ENCODE data around the gene PRXL2B. TPM values are rescaled to one million over a fixed set of nuclear protein-coding genes. Genes with fewer than 3 reads are reported as not detected.
A peak's percentile ranks its signal among the peaks of the same experiment; 100 is the strongest.

PRXL2B gene
- total RNA-seq, 1 donor from 2014 or later, result 42.0 TPM

DNA sequence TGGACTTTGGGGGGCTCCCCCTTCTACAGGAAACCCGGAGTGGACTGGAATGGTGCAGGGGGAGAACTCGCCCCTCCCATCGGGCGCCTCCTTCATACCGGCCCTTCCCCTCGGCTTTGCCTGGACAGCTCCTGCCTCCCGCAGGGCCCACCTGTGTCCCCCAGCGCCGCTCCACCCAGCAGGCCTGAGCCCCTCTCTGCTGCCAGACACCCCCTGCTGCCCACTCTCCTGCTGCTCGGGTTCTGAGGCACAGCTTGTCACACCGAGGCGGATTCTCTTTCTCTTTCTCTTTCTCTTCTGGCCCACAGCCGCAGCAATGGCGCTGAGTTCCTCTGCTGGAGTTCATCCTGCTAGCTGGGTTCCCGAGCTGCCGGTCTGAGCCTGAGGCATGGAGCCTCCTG is 30.3 kb upstream of the PRXL2B start, which contains the start of gene TNFRSF14:
Gene TNFRSF14 (plus strand): TSS at position 95 of the 401 bp plus-strand sequence. CDS start 294 bp downstream, at position 389.
- peaks cover 12% of the 10 kb centered on the region for H3K27me3 ChIP-seq (ENCODE audit: control insufficient read depth, insufficient read depth, low read length)
- no peaks in the 10 kb centered on the region for H3K36me3 ChIP-seq (ENCODE audit: control insufficient read depth, insufficient read depth, low read length)
- TF ChIP-seq, protein P1, sequence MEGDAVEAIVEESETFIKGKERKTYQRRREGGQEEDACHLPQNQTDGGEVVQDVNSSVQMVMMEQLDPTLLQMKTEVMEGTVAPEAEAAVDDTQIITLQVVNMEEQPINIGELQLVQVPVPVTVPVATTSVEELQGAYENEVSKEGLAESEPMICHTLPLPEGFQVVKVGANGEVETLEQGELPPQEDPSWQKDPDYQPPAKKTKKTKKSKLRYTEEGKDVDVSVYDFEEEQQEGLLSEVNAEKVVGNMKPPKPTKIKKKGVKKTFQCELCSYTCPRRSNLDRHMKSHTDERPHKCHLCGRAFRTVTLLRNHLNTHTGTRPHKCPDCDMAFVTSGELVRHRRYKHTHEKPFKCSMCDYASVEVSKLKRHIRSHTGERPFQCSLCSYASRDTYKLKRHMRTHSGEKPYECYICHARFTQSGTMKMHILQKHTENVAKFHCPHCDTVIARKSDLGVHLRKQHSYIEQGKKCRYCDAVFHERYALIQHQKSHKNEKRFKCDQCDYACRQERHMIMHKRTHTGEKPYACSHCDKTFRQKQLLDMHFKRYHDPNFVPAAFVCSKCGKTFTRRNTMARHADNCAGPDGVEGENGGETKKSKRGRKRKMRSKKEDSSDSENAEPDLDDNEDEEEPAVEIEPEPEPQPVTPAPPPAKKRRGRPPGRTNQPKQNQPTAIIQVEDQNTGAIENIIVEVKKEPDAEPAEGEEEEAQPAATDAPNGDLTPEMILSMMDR (IDR thresholded peaks at IDR 0.05; ENCODE audit: insufficient read depth, low read length, poor library complexity, severe bottlenecking), result peak; percentile 12
- peak within 1 kb of the TSS; percentile 31 for H3K4me3 ChIP-seq (ENCODE audit: low read depth, low read length)
- no peak for DNase-seq (ENCODE audit: low read depth)

DNA sequence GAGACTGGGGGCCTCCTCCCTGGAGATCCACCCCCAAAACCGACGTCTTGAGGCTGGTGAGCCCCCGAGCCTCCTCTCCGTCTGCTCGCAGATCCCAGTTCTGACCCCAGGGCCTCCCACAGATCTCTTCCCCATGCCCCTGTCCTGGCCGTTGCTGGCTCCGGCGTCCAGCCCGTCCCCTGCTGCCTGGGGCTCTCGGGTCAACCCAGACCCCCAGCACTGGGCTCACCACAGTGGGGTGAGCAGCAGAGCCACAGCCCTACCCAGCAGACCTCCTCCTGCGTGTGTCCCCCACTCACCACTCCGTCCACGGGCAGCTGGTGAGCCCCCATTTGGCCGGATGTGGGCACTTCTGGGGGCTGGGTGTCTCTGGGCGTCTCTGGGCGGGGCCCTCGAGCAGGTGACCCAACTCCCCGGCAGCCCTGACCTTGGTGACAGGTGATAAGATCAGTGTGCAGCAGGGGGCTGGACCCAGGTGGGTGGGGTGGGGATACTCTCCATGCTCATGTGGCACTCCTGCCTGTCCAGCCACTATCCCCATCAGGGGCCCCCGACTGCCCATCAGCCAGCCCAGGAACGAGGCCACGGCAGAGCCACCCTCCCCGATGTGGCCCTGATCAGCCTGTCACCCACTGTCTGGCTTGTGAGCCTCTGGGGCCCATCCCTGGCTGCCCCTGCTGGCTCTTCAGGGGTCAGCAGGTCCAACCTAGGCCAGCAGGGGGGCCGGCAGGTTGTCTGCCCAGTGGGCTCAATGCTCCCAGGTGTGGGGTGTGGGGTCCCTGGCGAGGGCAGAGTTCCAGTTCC is 29.7 kb upstream of the PRXL2B start:
- Histone ChIP-seq H3K36me3 (ENCODE audit: control insufficient read depth, insufficient read depth, low read length) (no peaks in the 10 kb centered on the region), H3K4me3 (ENCODE audit: low read depth, low read length) (peak overlapping the region; percentile 31), H3K27me3 (ENCODE audit: control insufficient read depth, insufficient read depth, low read length) (peaks cover 12% of the 10 kb centered on the region)
- no peak for DNase-seq (ENCODE audit: low read depth)
- TF ChIP-seq, protein P1 (IDR thresholded peaks at IDR 0.05; ENCODE audit: insufficient read depth, low read length, poor library complexity, severe bottlenecking), result no peak

DNA sequence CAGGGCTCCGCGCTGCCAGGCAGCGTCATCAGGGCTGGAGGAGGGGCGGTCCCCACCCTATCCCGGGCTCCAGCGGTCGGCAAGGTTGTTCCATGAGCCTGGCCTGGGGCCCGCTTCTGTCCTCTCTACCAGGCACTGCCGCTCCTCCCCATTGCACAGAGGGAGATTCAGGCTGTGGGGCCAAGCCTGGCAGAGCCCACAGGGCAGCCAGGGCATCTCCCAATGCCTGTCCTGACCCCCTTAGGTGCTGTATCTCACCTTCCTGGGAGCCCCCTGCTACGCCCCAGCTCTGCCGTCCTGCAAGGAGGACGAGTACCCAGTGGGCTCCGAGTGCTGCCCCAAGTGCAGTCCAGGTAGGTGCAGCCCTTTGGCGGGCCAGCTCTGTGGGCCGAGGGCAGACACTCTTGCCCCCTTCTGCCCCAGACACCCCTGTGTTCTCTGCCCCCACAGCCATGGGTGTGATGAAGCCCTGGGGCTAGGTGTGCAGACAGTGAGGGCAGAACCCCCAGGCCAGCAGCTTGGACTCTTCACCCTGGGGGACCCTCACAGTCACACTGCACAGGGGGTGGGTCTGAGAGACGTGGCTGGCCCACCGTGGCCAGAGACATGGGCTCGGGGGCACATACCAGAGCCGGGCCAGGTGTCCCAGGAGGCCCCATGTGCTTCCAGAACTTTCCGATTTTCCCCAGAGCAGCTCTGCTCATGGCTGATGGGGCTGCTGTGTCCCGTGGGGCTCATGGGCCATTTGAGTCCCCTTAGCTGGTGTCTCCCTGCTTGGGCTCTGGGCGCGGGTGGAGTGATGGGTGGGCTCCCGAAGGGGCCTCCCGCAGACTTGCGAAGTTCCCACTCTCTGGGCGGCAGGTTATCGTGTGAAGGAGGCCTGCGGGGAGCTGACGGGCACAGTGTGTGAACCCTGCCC is 28.8 kb upstream of the PRXL2B start:
- Histone ChIP-seq H3K27me3 (ENCODE audit: control insufficient read depth, insufficient read depth, low read length) (peaks cover 7% of the 10 kb centered on the region), H3K4me3 (ENCODE audit: low read depth, low read length) (no peak overlapping the region), H3K36me3 (ENCODE audit: control insufficient read depth, insufficient read depth, low read length) (no peaks in the 10 kb centered on the region)
- TF ChIP-seq, protein P1 (IDR thresholded peaks at IDR 0.05; ENCODE audit: insufficient read depth, low read length, poor library complexity, severe bottlenecking), result no peak
- no peak for DNase-seq (ENCODE audit: low read depth)

DNA sequence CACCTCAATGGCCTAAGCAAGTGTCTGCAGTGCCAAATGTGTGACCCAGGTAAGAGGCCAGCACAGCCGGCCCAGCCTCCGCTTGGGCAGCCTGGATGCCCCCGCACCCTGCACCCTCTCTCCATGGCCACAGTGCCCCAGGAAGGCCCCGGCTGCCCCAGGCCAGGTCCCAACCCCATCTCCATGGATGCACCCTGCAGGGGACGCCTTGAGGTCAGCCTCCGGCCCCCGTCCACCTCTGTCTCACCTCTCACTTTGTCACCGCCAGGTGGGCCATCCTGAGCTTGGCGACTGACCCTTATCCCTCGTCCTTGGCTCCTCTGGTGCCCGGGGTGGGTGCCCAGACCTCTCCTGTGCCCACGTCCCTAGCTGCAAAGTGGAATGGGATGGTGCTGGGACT is 28.2 kb upstream of the PRXL2B start:
- Histone ChIP-seq H3K27me3 (ENCODE audit: control insufficient read depth, insufficient read depth, low read length) (peaks cover 10% of the 10 kb centered on the region), H3K4me3 (ENCODE audit: low read depth, low read length) (no peak overlapping the region), H3K36me3 (ENCODE audit: control insufficient read depth, insufficient read depth, low read length) (no peaks in the 10 kb centered on the region)
- DNase-seq (ENCODE audit: low read depth), result no peak
- TF ChIP-seq, protein P1 (IDR thresholded peaks at IDR 0.05; ENCODE audit: insufficient read depth, low read length, poor library complexity, severe bottlenecking), result no peak

DNA sequence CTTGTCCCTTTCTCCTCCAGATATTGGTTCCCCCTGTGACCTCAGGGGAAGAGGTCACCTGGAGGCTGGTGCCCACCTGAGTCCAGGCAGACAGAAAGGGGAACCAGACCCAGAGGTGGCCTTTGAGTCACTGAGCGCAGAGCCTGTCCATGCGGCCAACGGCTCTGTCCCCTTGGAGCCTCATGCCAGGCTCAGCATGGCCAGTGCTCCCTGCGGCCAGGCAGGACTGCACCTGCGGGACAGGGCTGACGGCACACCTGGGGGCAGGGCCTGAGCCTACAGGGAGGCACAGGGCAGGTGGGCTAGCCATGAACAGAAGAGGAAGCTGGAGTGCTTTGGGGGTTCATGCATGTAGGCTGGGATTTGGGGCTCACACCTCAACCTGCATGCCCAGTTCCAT is 27.7 kb upstream of the PRXL2B start:
- Histone ChIP-seq H3K27me3 (ENCODE audit: control insufficient read depth, insufficient read depth, low read length) (peaks cover 10% of the 10 kb centered on the region), H3K4me3 (ENCODE audit: low read depth, low read length) (no peak overlapping the region), H3K36me3 (ENCODE audit: control insufficient read depth, insufficient read depth, low read length) (no peaks in the 10 kb centered on the region)
- TF ChIP-seq, protein P1 (IDR thresholded peaks at IDR 0.05; ENCODE audit: insufficient read depth, low read length, poor library complexity, severe bottlenecking), result no peak
- DNase-seq (ENCODE audit: low read depth), result no peak

Measured in kidney epithelial cell (primary cell).